ENCODE results near the gene HRH1.
A peak's percentile ranks its signal among the peaks of the same experiment; 100 is the strongest.

HRH1 gene

DNA sequence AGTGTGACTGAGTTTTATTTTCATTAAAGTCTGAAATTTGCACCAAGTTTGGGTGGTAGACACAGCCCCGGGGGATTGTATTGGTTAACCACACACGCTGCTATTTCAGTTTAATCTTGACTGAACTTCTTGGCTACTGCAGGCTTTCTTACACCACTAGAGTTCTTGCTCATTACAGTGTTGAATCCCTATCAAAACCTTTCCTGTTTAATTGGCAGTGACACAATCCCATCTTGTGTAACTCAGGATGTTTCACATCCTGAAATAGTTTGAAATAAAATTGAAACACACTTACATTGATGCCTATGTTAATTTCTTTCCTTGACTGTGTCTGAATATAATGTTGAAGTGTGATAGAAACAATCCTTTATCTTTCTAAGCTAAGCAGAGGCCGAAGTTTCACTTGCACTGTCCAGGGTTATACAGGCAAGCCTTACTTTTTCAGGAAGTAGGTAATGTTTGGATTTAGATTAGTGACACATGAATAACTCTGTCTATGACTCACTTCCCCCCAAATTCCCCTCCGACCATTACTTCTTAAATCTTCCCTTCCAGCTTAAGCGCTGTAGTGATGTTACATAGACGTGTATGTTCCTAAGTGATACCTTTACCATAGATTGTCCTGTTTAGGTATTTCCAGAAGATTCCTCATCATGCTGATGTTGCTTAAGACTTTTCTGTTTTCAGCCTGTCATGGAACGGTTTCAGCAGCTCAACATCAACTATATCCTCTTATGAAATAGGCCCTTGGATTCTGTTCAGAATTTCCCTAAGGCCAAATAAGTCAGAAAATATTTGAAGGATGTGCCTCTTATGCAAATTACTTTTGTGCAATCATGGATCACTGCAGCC is 134.7 kb downstream of the HRH1 start:
- Histone ChIP-seq H3F3A (ENCODE audit: insufficient read depth) (peaks cover 7% of the 10 kb centered on the region; the same call in 1 of the 2 replicates), H3K4me3 (ENCODE audit: insufficient read depth, low read length, poor library complexity, severe bottlenecking) (no peak overlapping the region), H3K79me2 (ENCODE audit: insufficient read depth, low read length) (no peaks in the 10 kb centered on the region; the same call in 1 of the 2 replicates), H3K27me3 (ENCODE audit: low read length) (no peaks in the 10 kb centered on the region), H3K36me3 (ENCODE audit: low read length) (no peaks in the 10 kb centered on the region), H3K9me2 (replicated peaks; ENCODE audit: insufficient read depth, low read length) (no peaks in the 10 kb centered on the region), H3K4me2 (ENCODE audit: low read depth, low read length, poor library complexity, severe bottlenecking) (peak overlapping the region; percentile 48), H3K9ac (ENCODE audit: low read length) (no peak overlapping the region), H3K27ac (ENCODE audit: low read depth, low read length) (peak overlapping the region; percentile 24), H3K9me3 (ENCODE audit: insufficient read depth, low read length) (no peaks in the 10 kb centered on the region), H2AFZ (ENCODE audit: low read depth, low read length, severe bottlenecking) (no peak overlapping the region), H4K20me1 (ENCODE audit: low read depth, low read length) (no peaks in the 10 kb centered on the region)
- TF ChIP-seq CTCF (IDR thresholded peaks at IDR 0.05; ENCODE audit: insufficient read depth, low read length, poor library complexity, severe bottlenecking) (no peak), EZH2phosphoT487 (conservative IDR thresholded peaks at IDR 0.05; ENCODE audit: low read length) (no peak)

DNA sequence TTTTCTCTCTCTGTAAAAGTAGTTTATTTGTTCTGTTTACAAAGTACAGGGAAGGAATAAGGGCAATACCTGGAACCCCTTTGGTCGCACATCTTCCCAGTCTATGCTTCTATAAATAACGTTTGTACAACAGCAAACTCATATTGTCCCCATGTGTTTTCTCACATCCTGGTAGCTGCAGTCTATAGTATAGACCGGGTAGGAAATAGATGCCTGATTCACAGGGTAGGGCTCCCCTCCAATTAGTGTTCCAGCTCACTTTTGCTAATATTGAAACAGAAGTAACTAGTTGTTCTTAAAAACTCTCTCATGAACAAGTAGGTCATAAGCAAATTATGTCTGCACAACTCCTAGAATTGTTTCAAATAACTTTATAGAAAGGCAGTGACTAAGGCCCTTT is 135.6 kb downstream of the HRH1 start:
- H3F3A ChIP-seq (ENCODE audit: insufficient read depth) = peaks cover 7% of the 10 kb centered on the region; the same call in 1 of the 2 replicates
- no peak overlapping the region for H3K9ac ChIP-seq (ENCODE audit: low read length)
- H3K27me3 ChIP-seq (ENCODE audit: low read length) = no peaks in the 10 kb centered on the region
- H3K9me3 ChIP-seq (ENCODE audit: insufficient read depth, low read length) = no peaks in the 10 kb centered on the region
- TF ChIP-seq EZH2phosphoT487 (conservative IDR thresholded peaks at IDR 0.05; ENCODE audit: low read length) = no peak
- no peak for TF ChIP-seq CTCF (IDR thresholded peaks at IDR 0.05; ENCODE audit: insufficient read depth, low read length, poor library complexity, severe bottlenecking)
- no peak overlapping the region for H3K4me3 ChIP-seq (ENCODE audit: insufficient read depth, low read length, poor library complexity, severe bottlenecking)
- H3K36me3 ChIP-seq (ENCODE audit: low read length) = no peaks in the 10 kb centered on the region
- H2AFZ ChIP-seq (ENCODE audit: low read depth, low read length, severe bottlenecking) = no peak overlapping the region
- no peaks in the 10 kb centered on the region; the same call in 1 of the 2 replicates for H3K79me2 ChIP-seq (ENCODE audit: insufficient read depth, low read length)
- H3K9me2 ChIP-seq (replicated peaks; ENCODE audit: insufficient read depth, low read length) = no peaks in the 10 kb centered on the region
- H3K4me2 ChIP-seq (ENCODE audit: low read depth, low read length, poor library complexity, severe bottlenecking) = no peak overlapping the region
- H4K20me1 ChIP-seq (ENCODE audit: low read depth, low read length) = no peaks in the 10 kb centered on the region
- H3K27ac ChIP-seq (ENCODE audit: low read depth, low read length) = no peak overlapping the region

- Histone ChIP-seq H3K36me3 (ENCODE audit: low read length) (no peaks in the 10 kb centered on the region), H3K27ac (ENCODE audit: low read depth, low read length) (no peak overlapping the region), H3K4me2 (ENCODE audit: low read depth, low read length, poor library complexity, severe bottlenecking) (no peak overlapping the region), H2AFZ (ENCODE audit: low read depth, low read length, severe bottlenecking) (no peak overlapping the region), H3K9me2 (replicated peaks; ENCODE audit: insufficient read depth, low read length) (no peaks in the 10 kb centered on the region), H3K27me3 (ENCODE audit: low read length) (no peaks in the 10 kb centered on the region), H3K4me3 (ENCODE audit: insufficient read depth, low read length, poor library complexity, severe bottlenecking) (no peak overlapping the region), H3F3A (ENCODE audit: insufficient read depth) (peaks cover 7% of the 10 kb centered on the region; the same call in 1 of the 2 replicates), H3K9me3 (ENCODE audit: insufficient read depth, low read length) (no peaks in the 10 kb centered on the region), H4K20me1 (ENCODE audit: low read depth, low read length) (no peaks in the 10 kb centered on the region), H3K9ac (ENCODE audit: low read length) (no peak overlapping the region), H3K79me2 (ENCODE audit: insufficient read depth, low read length) (no peaks in the 10 kb centered on the region)
- TF ChIP-seq EZH2phosphoT487 (conservative IDR thresholded peaks at IDR 0.05; ENCODE audit: low read length) (no peak), CTCF (IDR thresholded peaks at IDR 0.05; ENCODE audit: insufficient read depth, low read length, poor library complexity, severe bottlenecking) (no peak)
Observed at GRCh38 chr3:11290743-11291680, 136.7 kb downstream of the HRH1 start.
